H1 (cell line): ENCODE measurements around the gene GCC1.

Experiments used
- CEBPB ChIP-seq: IDR thresholded peaks from 2 replicates; pipeline ENCODE4 v1.6.1; 2012; ENCODE audit warnings: low read depth, low read length
- CHD2 ChIP-seq: IDR thresholded peaks from 2 replicates; pipeline ENCODE4 v1.6.1; 2012; ENCODE audit warnings: low read length, improper control_type of control experiment
- EZH2 ChIP-seq: fragments of 200-600 bp; sonication (generic); IDR thresholded peaks from 2 replicates; pipeline ENCODE4 v1.7.1; 2012; ENCODE audit warnings: low read depth, mild to moderate bottlenecking, moderate library complexity, low read length, inconsistent platforms; ENCODE audit not compliant: severe bottlenecking
- POLR2A ChIP-seq, 2 experiments: IDR thresholded peaks; 1 replicate in 1 of 2; 2 replicates in 1 of 2; pipeline ENCODE4 v1.6.1; 2011; ENCODE audit warnings: low read depth in 2 of 2, low read length in 2 of 2, mild to moderate bottlenecking in 2 of 2; ENCODE audit errors: control extremely low read depth in 1 of 2
- SIX5 ChIP-seq: IDR thresholded peaks from 2 replicates; pipeline ENCODE4 v1.6.1; 2011; ENCODE audit warnings: mild to moderate bottlenecking, low read depth, low read length
- SRF ChIP-seq: IDR thresholded peaks from 2 replicates; pipeline ENCODE4 v1.6.1; 2011; ENCODE audit warnings: mild to moderate bottlenecking, low read depth, low read length, moderate library complexity
- SUZ12 ChIP-seq: fragments of 200-600 bp; sonication (generic); IDR thresholded peaks from 2 replicates; pipeline ENCODE4 v1.6.1; 2012; ENCODE audit warnings: mild to moderate bottlenecking, inconsistent platforms, low read length, moderate library complexity, mixed read lengths
- TAF1 ChIP-seq: IDR thresholded peaks from 2 replicates; pipeline ENCODE4 v1.6.1; 2011; ENCODE audit warnings: mild to moderate bottlenecking, low read depth, low read length
- TBP ChIP-seq: IDR thresholded peaks from 2 replicates; pipeline ENCODE4 v1.6.1; 2011; ENCODE audit warnings: low read depth, low read length, improper control_type of control experiment
- TCF12 ChIP-seq: IDR thresholded peaks from 2 replicates; pipeline ENCODE4 v1.6.1; 2011; ENCODE audit warnings: low read depth, mild to moderate bottlenecking, low read length
- TF ChIP-seq, protein P1 (sequence below), 3 experiments: IDR thresholded peaks; 1 replicate in 2 of 3; 2 replicates in 1 of 3; pipeline versions ENCODE4 v1.5.1 to v1.6.1; 2011; ENCODE audit warnings: low read length in 3 of 3, mild to moderate bottlenecking in 3 of 3, inconsistent platforms in 2 of 3, low read depth in 1 of 3, moderate library complexity in 1 of 3; ENCODE audit not compliant: insufficient read depth in 1 of 3; ENCODE audit errors: control extremely low read depth in 1 of 3
- TF ChIP-seq, protein P2 (sequence below): IDR thresholded peaks from 2 replicates; pipeline ENCODE4 v1.6.1; 2012; ENCODE audit warnings: inconsistent platforms
- TF ChIP-seq, protein P3 (sequence below): IDR thresholded peaks from 2 replicates; pipeline ENCODE4 v1.6.1; 2012; ENCODE audit warnings: low read length, inconsistent platforms

DNA sequence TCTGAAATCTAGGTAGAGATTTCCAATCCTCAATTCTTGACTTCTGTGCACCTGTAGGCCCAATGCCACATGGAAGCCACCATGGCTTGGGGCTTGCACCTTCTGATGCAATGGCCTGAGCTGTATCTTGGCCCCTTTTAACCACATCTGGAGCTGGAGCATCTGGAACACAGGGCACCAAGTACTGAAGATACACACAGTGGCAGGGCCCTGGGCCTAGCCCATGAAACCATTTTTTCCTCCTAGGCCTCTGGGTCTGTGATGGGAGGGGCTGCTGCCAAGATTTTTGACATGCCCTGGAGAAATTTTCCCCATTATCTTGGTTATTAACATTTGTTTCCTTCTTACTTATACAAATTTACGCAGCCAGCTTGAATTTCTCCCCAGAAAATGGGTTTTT, 39.1 kb downstream of the GCC1 start:
- TF ChIP-seq, protein P1, sequence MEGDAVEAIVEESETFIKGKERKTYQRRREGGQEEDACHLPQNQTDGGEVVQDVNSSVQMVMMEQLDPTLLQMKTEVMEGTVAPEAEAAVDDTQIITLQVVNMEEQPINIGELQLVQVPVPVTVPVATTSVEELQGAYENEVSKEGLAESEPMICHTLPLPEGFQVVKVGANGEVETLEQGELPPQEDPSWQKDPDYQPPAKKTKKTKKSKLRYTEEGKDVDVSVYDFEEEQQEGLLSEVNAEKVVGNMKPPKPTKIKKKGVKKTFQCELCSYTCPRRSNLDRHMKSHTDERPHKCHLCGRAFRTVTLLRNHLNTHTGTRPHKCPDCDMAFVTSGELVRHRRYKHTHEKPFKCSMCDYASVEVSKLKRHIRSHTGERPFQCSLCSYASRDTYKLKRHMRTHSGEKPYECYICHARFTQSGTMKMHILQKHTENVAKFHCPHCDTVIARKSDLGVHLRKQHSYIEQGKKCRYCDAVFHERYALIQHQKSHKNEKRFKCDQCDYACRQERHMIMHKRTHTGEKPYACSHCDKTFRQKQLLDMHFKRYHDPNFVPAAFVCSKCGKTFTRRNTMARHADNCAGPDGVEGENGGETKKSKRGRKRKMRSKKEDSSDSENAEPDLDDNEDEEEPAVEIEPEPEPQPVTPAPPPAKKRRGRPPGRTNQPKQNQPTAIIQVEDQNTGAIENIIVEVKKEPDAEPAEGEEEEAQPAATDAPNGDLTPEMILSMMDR (IDR thresholded peaks at IDR 0.05; ENCODE audit: control extremely low read depth in 1 of 3, insufficient read depth in 1 of 3, low read depth in 1 of 3, low read length in 3 of 3): no peak
- TF ChIP-seq TAF1: no peak
- no peak for TF ChIP-seq SRF
- no peak for TF ChIP-seq CHD2
- TF ChIP-seq, protein P2, sequence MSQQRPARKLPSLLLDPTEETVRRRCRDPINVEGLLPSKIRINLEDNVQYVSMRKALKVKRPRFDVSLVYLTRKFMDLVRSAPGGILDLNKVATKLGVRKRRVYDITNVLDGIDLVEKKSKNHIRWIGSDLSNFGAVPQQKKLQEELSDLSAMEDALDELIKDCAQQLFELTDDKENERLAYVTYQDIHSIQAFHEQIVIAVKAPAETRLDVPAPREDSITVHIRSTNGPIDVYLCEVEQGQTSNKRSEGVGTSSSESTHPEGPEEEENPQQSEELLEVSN: no peak
- TF ChIP-seq SIX5: no peak
- TF ChIP-seq CEBPB: no peak
- no peak for TF ChIP-seq TBP
- TF ChIP-seq POLR2A (IDR thresholded peaks at IDR 0.05; ENCODE audit: control extremely low read depth in 1 of 2, low read depth in 2 of 2, low read length in 2 of 2): no peak
- no peak for TF ChIP-seq EZH2
- no peak for TF ChIP-seq TCF12
- TF ChIP-seq, protein P3, sequence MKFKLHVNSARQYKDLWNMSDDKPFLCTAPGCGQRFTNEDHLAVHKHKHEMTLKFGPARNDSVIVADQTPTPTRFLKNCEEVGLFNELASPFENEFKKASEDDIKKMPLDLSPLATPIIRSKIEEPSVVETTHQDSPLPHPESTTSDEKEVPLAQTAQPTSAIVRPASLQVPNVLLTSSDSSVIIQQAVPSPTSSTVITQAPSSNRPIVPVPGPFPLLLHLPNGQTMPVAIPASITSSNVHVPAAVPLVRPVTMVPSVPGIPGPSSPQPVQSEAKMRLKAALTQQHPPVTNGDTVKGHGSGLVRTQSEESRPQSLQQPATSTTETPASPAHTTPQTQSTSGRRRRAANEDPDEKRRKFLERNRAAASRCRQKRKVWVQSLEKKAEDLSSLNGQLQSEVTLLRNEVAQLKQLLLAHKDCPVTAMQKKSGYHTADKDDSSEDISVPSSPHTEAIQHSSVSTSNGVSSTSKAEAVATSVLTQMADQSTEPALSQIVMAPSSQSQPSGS: no peak
- TF ChIP-seq SUZ12: no peak
